H1 (cell line): Measurements from ENCODE around the gene BRI3BP.

Source experiments
- EZH2 ChIP-seq: fragments of 200-600 bp; sonication (generic); IDR thresholded peaks from 2 replicates; pipeline ENCODE4 v1.7.1; 2012; ENCODE audit warnings: low read depth, mild to moderate bottlenecking, moderate library complexity, low read length, inconsistent platforms; ENCODE audit not compliant: severe bottlenecking
- NRF1 ChIP-seq: IDR thresholded peaks from 2 replicates; pipeline ENCODE4 v1.6.1; 2011; ENCODE audit warnings: mild to moderate bottlenecking, low read depth, low read length, improper control_type of control experiment
- POLR2A ChIP-seq, 2 experiments: IDR thresholded peaks; 1 replicate in 1 of 2; 2 replicates in 1 of 2; pipeline ENCODE4 v1.6.1; 2011; ENCODE audit warnings: low read depth in 2 of 2, low read length in 2 of 2, mild to moderate bottlenecking in 2 of 2; ENCODE audit errors: control extremely low read depth in 1 of 2
- TAF1 ChIP-seq: IDR thresholded peaks from 2 replicates; pipeline ENCODE4 v1.6.1; 2011; ENCODE audit warnings: mild to moderate bottlenecking, low read depth, low read length
- USF2 ChIP-seq: IDR thresholded peaks from 2 replicates; pipeline ENCODE4 v1.6.1; 2011; ENCODE audit warnings: low read length, improper control_type of control experiment

GRCh38 chr12:124992874-124993625 is 395 bp upstream of the BRI3BP start:
- TF ChIP-seq NRF1, result no peak
- TF ChIP-seq USF2, result no peak
- peak; percentile 47; the same call in 1 of the 2 replicates for TF ChIP-seq TAF1
- peak; percentile 42 for TF ChIP-seq EZH2
- peak; percentile 30 to 35; a peak in 1 of 3 replicates for TF ChIP-seq POLR2A (IDR thresholded peaks at IDR 0.05; ENCODE audit: control extremely low read depth in 1 of 2, low read depth in 2 of 2, low read length in 2 of 2)
